WTC11 (cell line): Measurements from ENCODE around the gene TEX10. TPM values are rescaled to one million over a fixed set of nuclear protein-coding genes. Genes with fewer than 3 reads are reported as not detected.
A peak's percentile ranks its signal among the peaks of the same experiment; 100 is the strongest.

ENCODE experiments used
- ATAC-seq: fragments of 200-7000 bp; cut with Tn5 transposase; 2 replicates; pipeline ENCODE4 v1.10.0; 2021; ENCODE audit warnings: mild to moderate bottlenecking, moderate library complexity
- CTCF ChIA-PET: fragments of 300-600 bp; sonication (Branson Sonifier 250); formaldehyde crosslinking; loops from one replicate; lab custom pipeline; 2021; ENCODE audit warnings: antibody characterized with exemption; lab: Charles Lee
- POLR2A ChIA-PET: fragments of 350-600 bp; sonication (Branson Sonifier 250); formaldehyde crosslinking; loops from one replicate; lab custom pipeline; 2021; ENCODE audit warnings: antibody characterized with exemption; lab: Charles Lee
- DNase-seq: peaks from one replicate; pipeline ENCODE4 v3.0.0; 2021; ENCODE audit warnings: low spot score
- H3K27ac Mint-ChIP-seq: 2 replicates; pipeline ENCODE4 v1.8.0; 2021; ENCODE audit warnings: mixed read lengths
- H3K27me3 Mint-ChIP-seq: 2 replicates; pipeline ENCODE4 v1.8.0; 2021; ENCODE audit warnings: low read depth, mild to moderate bottlenecking, moderate library complexity, mixed read lengths
- H3K36me3 Mint-ChIP-seq: 2 replicates; pipeline ENCODE4 v1.8.0; 2021; ENCODE audit warnings: mixed read lengths
- H3K4me1 Mint-ChIP-seq: 2 replicates; pipeline ENCODE4 v1.8.0; 2022; ENCODE audit warnings: mixed read lengths
- H3K4me3 Mint-ChIP-seq: 2 replicates; pipeline ENCODE4 v1.8.0; 2021; ENCODE audit warnings: mild to moderate bottlenecking, moderate library complexity, mixed read lengths
- H3K9me3 Mint-ChIP-seq: 2 replicates; pipeline ENCODE4 v1.8.0; 2021; ENCODE audit warnings: mixed read lengths
- CREB1 ChIP-seq: sonication (generic); formaldehyde crosslinking; IDR thresholded peaks from 2 replicates; pipeline ENCODE4 v1.8.0; 2023; ENCODE audit warnings: mild to moderate bottlenecking, missing genetic modification reagents
- CREM ChIP-seq: sonication (generic); formaldehyde crosslinking; IDR thresholded peaks from 2 replicates; pipeline ENCODE4 v1.8.1; 2022; ENCODE audit warnings: mild to moderate bottlenecking, missing genetic modification reagents, moderate library complexity
- EMX1 ChIP-seq: fragments of 250-450 bp; sonication (Bioruptor Pico); IDR thresholded peaks from 2 replicates; pipeline ENCODE4 v1.8.0; 2021; ENCODE audit warnings: mild to moderate bottlenecking
- IRF2 ChIP-seq: sonication (generic); formaldehyde crosslinking; IDR thresholded peaks from 2 replicates; pipeline ENCODE4 v1.8.0; 2022; ENCODE audit warnings: low read depth, missing genetic modification reagents, borderline replicate concordance
- JAZF1 ChIP-seq: fragments of 250-450 bp; sonication (Bioruptor Pico); IDR thresholded peaks from 2 replicates; pipeline ENCODE4 v1.9.0; 2021; ENCODE audit warnings: moderate library complexity, mild to moderate bottlenecking, inconsistent platforms
- JUN ChIP-seq: sonication (generic); formaldehyde crosslinking; IDR thresholded peaks from 2 replicates; pipeline ENCODE4 v1.8.0; 2023; ENCODE audit warnings: mild to moderate bottlenecking, missing genetic modification reagents
- NFYB ChIP-seq: sonication (generic); formaldehyde crosslinking; conservative IDR thresholded peaks from 2 replicates; pipeline ENCODE4 v1.8.0; 2022; ENCODE audit warnings: low read depth, missing genetic modification reagents
- NR3C1 ChIP-seq: sonication (generic); formaldehyde crosslinking; conservative IDR thresholded peaks from 2 replicates; pipeline ENCODE4 v1.8.1; 2023; ENCODE audit warnings: low read depth, mild to moderate bottlenecking, missing genetic modification reagents
- PREB ChIP-seq: sonication (generic); formaldehyde crosslinking; IDR thresholded peaks from 2 replicates; pipeline ENCODE4 v1.8.1; 2022; ENCODE audit warnings: mild to moderate bottlenecking, missing genetic modification reagents, moderate library complexity, borderline replicate concordance
- SMAD3 ChIP-seq: sonication (generic); formaldehyde crosslinking; IDR thresholded peaks from 2 replicates; pipeline ENCODE4 v1.8.0; 2022; ENCODE audit warnings: missing genetic modification reagents, mild to moderate bottlenecking, borderline replicate concordance
- ZNF317 ChIP-seq: sonication (generic); formaldehyde crosslinking; IDR thresholded peaks from 2 replicates; pipeline ENCODE4 v1.8.1; 2023; ENCODE audit warnings: low read depth, mild to moderate bottlenecking, moderate library complexity, missing genetic modification reagents, borderline replicate concordance
- ZNF423 ChIP-seq: fragments of 250-450 bp; sonication (Bioruptor Pico); IDR thresholded peaks from 2 replicates; pipeline ENCODE4 v2.1.2; 2022; ENCODE audit warnings: mild to moderate bottlenecking, moderate library complexity
- total RNA-seq: library from RNA; stranded (reverse); gene quantifications from 3 replicates; pipeline ENCODE4 v1.2.3, GENCODE V29; 2021
- TF ChIP-seq, protein P1 (sequence below): fragments of 250-450 bp; sonication (Bioruptor Pico); IDR thresholded peaks from 2 replicates; pipeline ENCODE4 v1.8.0; 2021; ENCODE audit warnings: mild to moderate bottlenecking
- TF ChIP-seq, protein P2 (sequence below): sonication (generic); formaldehyde crosslinking; IDR thresholded peaks from 2 replicates; pipeline ENCODE4 v1.8.1; 2022; ENCODE audit warnings: missing genetic modification reagents, borderline replicate concordance
- TF ChIP-seq, protein P3 (sequence below): sonication (generic); formaldehyde crosslinking; conservative IDR thresholded peaks from 2 replicates; pipeline ENCODE4 v1.8.1; 2023; ENCODE audit warnings: mild to moderate bottlenecking, low read depth, missing genetic modification reagents, moderate library complexity

TEX10 gene
- total RNA-seq, 1 experiment from 2014 or later, result 64.7 TPM

DNA sequence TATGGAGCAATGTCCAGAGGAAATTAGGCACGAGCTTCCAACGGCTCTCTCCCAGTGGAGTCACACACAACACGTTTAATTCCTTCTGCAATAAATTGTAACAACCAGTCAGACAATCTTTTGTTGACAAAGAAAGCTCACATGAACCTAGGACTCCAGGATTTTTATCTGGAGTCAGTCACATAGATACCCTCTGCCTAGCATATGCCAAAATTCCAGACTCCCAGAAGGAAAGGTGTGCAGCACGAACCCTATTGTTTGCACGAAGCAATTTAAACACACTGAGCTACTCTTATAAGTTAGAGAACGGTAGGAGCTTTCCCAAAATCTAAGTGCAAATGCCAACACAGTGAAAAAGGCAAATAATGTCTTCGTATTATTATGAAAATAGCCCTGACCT lies 67.1 kb downstream of the TEX10 start:
- peaks cover 56% of the 10 kb centered on the region for H3K36me3 Mint-ChIP-seq
- H3K27ac Mint-ChIP-seq, result no peak overlapping the region
- H3K27me3 Mint-ChIP-seq, result no peaks in the 10 kb centered on the region
- H3K9me3 Mint-ChIP-seq, result peaks cover 41% of the 10 kb centered on the region
- ChIA-PET POLR2A (no interaction called here), CTCF (no interaction called here)
- no peaks in the 10 kb centered on the region for H3K4me1 Mint-ChIP-seq
- H3K4me3 Mint-ChIP-seq, result no peak overlapping the region
- DNase-seq (no peak), ATAC-seq (no peak)
- no peak for TF ChIP-seq ZNF317
- TF ChIP-seq, protein P1, sequence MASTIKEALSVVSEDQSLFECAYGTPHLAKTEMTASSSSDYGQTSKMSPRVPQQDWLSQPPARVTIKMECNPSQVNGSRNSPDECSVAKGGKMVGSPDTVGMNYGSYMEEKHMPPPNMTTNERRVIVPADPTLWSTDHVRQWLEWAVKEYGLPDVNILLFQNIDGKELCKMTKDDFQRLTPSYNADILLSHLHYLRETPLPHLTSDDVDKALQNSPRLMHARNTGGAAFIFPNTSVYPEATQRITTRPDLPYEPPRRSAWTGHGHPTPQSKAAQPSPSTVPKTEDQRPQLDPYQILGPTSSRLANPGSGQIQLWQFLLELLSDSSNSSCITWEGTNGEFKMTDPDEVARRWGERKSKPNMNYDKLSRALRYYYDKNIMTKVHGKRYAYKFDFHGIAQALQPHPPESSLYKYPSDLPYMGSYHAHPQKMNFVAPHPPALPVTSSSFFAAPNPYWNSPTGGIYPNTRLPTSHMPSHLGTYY (CRISPR knock-in tag), result no peak
- TF ChIP-seq IRF2 (CRISPR knock-in tag), result no peak
- TF ChIP-seq, protein P2, sequence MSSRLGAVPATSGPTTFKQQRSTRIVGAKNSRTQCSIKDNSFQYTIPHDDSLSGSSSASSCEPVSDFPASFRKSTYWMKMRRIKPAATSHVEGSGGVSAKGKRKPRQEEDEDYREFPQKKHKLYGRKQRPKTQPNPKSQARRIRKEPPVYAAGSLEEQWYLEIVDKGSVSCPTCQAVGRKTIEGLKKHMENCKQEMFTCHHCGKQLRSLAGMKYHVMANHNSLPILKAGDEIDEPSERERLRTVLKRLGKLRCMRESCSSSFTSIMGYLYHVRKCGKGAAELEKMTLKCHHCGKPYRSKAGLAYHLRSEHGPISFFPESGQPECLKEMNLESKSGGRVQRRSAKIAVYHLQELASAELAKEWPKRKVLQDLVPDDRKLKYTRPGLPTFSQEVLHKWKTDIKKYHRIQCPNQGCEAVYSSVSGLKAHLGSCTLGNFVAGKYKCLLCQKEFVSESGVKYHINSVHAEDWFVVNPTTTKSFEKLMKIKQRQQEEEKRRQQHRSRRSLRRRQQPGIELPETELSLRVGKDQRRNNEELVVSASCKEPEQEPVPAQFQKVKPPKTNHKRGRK (CRISPR knock-in tag), result no peak
- no peak for TF ChIP-seq JUN (CRISPR knock-in tag)
- no peak for TF ChIP-seq JAZF1 (CRISPR knock-in tag)
- TF ChIP-seq CREM (CRISPR knock-in tag), result no peak
- no peak for TF ChIP-seq SMAD3 (CRISPR knock-in tag)

DNA sequence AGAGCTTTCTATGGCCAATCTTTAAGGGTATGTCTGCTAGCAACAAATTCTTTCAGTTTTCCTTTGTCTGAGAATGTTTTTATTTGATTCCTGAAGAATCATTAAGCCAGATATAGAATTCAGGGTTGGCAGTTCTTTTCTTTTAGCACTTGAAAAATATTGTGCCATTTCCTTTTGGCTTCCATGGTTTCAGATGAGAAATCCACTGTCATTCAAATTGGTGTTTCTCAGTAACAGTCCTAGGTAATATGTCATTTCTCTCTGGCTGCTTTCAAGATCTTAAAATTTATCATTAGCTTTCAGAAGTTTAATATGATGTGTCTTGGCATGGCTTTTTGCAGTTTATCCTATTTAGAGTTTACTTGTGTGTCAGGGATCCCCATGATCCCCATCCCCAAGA lies 67.7 kb downstream of the TEX10 start:
- no peak for ATAC-seq
- POLR2A ChIA-PET, result no interaction called here
- H3K9me3 Mint-ChIP-seq, result peaks cover 40% of the 10 kb centered on the region
- no peak overlapping the region for H3K4me3 Mint-ChIP-seq
- H3K27me3 Mint-ChIP-seq, result no peaks in the 10 kb centered on the region
- H3K36me3 Mint-ChIP-seq, result peaks cover 53% of the 10 kb centered on the region
- TF ChIP-seq NFYB (CRISPR knock-in tag), result no peak
- no peak for TF ChIP-seq NR3C1 (CRISPR knock-in tag)
- TF ChIP-seq PREB (CRISPR knock-in tag), result no peak
- peak; percentile 90 for TF ChIP-seq ZNF317
- TF ChIP-seq, protein P3, sequence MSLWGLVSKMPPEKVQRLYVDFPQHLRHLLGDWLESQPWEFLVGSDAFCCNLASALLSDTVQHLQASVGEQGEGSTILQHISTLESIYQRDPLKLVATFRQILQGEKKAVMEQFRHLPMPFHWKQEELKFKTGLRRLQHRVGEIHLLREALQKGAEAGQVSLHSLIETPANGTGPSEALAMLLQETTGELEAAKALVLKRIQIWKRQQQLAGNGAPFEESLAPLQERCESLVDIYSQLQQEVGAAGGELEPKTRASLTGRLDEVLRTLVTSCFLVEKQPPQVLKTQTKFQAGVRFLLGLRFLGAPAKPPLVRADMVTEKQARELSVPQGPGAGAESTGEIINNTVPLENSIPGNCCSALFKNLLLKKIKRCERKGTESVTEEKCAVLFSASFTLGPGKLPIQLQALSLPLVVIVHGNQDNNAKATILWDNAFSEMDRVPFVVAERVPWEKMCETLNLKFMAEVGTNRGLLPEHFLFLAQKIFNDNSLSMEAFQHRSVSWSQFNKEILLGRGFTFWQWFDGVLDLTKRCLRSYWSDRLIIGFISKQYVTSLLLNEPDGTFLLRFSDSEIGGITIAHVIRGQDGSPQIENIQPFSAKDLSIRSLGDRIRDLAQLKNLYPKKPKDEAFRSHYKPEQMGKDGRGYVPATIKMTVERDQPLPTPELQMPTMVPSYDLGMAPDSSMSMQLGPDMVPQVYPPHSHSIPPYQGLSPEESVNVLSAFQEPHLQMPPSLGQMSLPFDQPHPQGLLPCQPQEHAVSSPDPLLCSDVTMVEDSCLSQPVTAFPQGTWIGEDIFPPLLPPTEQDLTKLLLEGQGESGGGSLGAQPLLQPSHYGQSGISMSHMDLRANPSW (CRISPR knock-in tag), result no peak
- TF ChIP-seq, all 79 proteins: peak for 1
- Mint-ChIP-seq H3K27ac (peak overlapping the region; percentile 34; the same call in 1 of the 2 replicates), H3K4me1 (no peaks in the 10 kb centered on the region)
- CTCF ChIA-PET, result no interaction called here
- no peak for DNase-seq

DNA sequence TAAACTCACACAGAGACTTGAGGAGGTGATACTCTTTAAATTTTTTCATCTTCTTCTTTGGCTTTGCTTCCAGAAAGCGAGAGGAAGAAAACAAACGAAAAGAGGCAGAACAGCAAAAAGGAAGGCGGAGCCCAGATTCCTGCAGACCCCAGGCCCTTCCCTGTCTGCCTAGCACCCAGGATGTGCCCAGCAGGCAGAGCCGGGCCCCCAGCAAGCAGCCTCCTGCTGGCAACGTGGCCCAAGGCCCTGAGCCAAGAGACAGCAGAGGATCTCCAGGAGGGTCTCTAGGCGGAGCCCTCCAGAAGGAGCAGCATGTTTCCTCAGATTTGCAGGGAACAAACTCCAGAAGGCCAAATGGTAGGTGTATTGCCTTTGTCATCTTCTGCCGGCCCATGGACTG lies 68.5 kb downstream of the TEX10 start:
- H3K4me1 Mint-ChIP-seq, result no peaks in the 10 kb centered on the region
- ChIA-PET CTCF (interaction anchor here (0.5 kb wide), 1 partner anchor 1316 kb away, joined by 3 read pairs; no protein-coding TSS in a partner anchor), POLR2A (no interaction called here)
- no peaks in the 10 kb centered on the region for H3K27me3 Mint-ChIP-seq
- H3K27ac Mint-ChIP-seq, result no peak overlapping the region
- no peak for DNase-seq
- H3K9me3 Mint-ChIP-seq, result peaks cover 31% of the 10 kb centered on the region
- no peak overlapping the region for H3K4me3 Mint-ChIP-seq
- no peak for TF ChIP-seq CREB1 (CRISPR knock-in tag)
- peak; percentile 66; the same call in 1 of the 2 replicates for TF ChIP-seq ZNF423
- TF ChIP-seq EMX1 (CRISPR knock-in tag), result no peak
- peaks cover 45% of the 10 kb centered on the region for H3K36me3 Mint-ChIP-seq
- ATAC-seq, result 0 out of 2 replicates have a peak, but pooled peaks have one; percentile 20
